Measurements from ENCODE around the gene CCNI2. TPM values are rescaled to one million over a fixed set of nuclear protein-coding genes. Genes with fewer than 3 reads are reported as not detected.

CCNI2 gene
- total and polyA plus RNA-seq, 7 experiments from 2014 or later, result 2.4 to 44.9 (median 5.0) TPM

DNA sequence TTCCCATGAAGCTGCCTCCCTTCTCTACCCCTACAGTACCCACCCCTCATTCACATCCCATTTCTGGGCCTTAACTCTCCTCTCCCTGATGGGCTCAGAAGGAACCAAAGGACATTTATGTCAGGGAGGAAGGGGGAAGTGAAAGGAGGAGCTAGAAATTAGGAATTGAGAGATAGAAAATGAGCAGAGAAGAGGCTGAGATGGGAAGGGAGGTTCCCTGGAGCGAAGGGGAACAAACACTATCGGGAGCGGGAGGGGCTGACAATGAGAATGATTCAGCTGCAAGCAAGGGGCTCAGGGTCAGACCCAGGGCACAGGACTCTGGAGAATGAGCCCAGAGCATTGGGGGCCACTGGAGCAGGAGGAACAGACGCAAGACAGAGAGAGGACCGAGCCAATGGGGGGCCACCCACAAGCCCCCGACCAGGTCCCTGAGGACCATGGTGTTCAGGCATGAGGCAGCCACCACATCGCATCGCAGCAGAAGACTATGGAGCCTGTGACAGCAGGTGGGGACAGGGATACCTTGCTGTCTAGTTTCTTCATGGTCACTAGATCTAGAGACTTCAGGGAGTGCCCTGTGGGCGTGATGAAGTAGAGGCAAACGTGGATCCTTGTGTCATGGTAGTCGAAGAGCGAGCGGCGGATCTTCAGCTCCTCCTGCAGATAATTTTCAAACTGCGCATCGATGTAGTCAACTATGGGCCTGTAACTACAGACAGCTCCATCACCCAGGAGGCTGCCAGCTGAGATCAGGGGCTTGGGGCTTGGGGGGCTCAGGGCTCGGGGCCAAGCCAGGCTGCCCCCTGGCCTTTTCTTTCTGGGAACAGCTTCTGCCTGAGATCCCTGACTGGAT is 16.2 kb downstream of the CCNI2 start:
- H3K9me3 Mint-ChIP-seq, result no peaks in the 10 kb centered on the region
- Histone ChIP-seq H3K4me3 (ENCODE audit: low read length) (no peak overlapping the region), H3K36me3 (ENCODE audit: control insufficient read depth in 2 of 3, insufficient read depth in 3 of 3, low read length in 3 of 3) (no peaks in the 10 kb centered on the region), H3K27ac (ENCODE audit: low read depth, low read length) (no peak overlapping the region), H3K27me3 (ENCODE audit: control insufficient read depth in 2 of 2, insufficient read depth in 2 of 2, low read length in 2 of 2) (no peaks in the 10 kb centered on the region), H3K4me1 (ENCODE audit: control insufficient read depth in 2 of 2, insufficient read depth in 2 of 2, low read length in 2 of 2) (no peaks in the 10 kb centered on the region), H3K9me3 (ENCODE audit: control insufficient read depth in 2 of 3, low read length in 3 of 3) (no peaks in the 10 kb centered on the region)
- POLR2A ChIA-PET, result interaction anchor here (0.6 kb wide), 1 partner anchor 71 kb away, joined by 5 read pairs; no protein-coding TSS in a partner anchor
- DNase-seq (peak in 1 of 9 donors; percentile 11), ATAC-seq (no peak)
- H3K4me3 Mint-ChIP-seq, result no peak overlapping the region
- intact Hi-C loops (cut with micrococcal nuclease), result no loop called here
- H3K27ac Mint-ChIP-seq, result peak overlapping the region in 1 of 9 donors; percentile 46
- no peaks in the 10 kb centered on the region for H3K27me3 Mint-ChIP-seq
- CTCF ChIA-PET, result no interaction called here
- peaks cover 0 to 9% (median 0%) of the 10 kb centered on the region in 7 donors for H3K4me1 Mint-ChIP-seq
- H3K36me3 Mint-ChIP-seq, result peaks cover 0 to 10% (median 0%) of the 10 kb centered on the region in 5 donors

DNA sequence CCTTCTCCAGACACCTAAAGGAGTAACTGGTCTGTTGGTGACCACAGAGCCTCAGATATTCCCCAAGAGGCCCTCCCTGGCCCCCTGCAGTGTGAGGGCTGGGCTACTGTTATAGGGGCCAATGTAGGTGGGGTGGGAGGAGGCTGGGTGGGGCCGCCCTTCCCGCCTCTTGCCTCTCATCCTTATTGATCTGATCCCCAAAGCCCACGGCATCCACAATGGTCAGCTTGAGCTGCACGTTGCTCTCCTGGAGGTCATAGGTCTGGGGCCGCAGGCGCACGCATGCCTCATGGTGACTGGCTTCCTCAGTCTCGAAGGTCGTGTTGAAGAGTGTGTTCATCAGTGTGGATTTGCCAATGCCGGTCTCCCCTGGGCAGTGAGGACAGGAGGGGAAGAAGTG is 16.8 kb downstream of the CCNI2 start:
- no peaks in the 10 kb centered on the region for H3K27me3 ChIP-seq (ENCODE audit: control insufficient read depth in 2 of 2, insufficient read depth in 2 of 2, low read length in 2 of 2)
- no peaks in the 10 kb centered on the region for H3K9me3 ChIP-seq (ENCODE audit: control insufficient read depth in 2 of 3, low read length in 3 of 3)
- no peak overlapping the region for H3K4me3 ChIP-seq (ENCODE audit: low read length)
- H3K36me3 Mint-ChIP-seq, result peaks cover 0 to 8% (median 0%) of the 10 kb centered on the region in 5 donors
- H3K27ac Mint-ChIP-seq, result no peak overlapping the region
- H3K27ac ChIP-seq (ENCODE audit: low read depth, low read length), result no peak overlapping the region
- intact Hi-C loops (cut with micrococcal nuclease), result no loop called here
- ATAC-seq (no peak), DNase-seq (peak in 1 of 9 donors; percentile 7)
- no peaks in the 10 kb centered on the region for H3K9me3 Mint-ChIP-seq
- no peaks in the 10 kb centered on the region for H3K27me3 Mint-ChIP-seq
- ChIA-PET POLR2A (no interaction called here), CTCF (no interaction called here)
- H3K4me1 ChIP-seq (ENCODE audit: control insufficient read depth in 2 of 2, insufficient read depth in 2 of 2, low read length in 2 of 2), result no peaks in the 10 kb centered on the region
- H3K4me1 Mint-ChIP-seq, result peaks cover 0 to 9% (median 0%) of the 10 kb centered on the region in 7 donors
- H3K36me3 ChIP-seq (ENCODE audit: control insufficient read depth in 2 of 3, insufficient read depth in 3 of 3, low read length in 3 of 3), result no peaks in the 10 kb centered on the region
- H3K4me3 Mint-ChIP-seq, result no peak overlapping the region

DNA sequence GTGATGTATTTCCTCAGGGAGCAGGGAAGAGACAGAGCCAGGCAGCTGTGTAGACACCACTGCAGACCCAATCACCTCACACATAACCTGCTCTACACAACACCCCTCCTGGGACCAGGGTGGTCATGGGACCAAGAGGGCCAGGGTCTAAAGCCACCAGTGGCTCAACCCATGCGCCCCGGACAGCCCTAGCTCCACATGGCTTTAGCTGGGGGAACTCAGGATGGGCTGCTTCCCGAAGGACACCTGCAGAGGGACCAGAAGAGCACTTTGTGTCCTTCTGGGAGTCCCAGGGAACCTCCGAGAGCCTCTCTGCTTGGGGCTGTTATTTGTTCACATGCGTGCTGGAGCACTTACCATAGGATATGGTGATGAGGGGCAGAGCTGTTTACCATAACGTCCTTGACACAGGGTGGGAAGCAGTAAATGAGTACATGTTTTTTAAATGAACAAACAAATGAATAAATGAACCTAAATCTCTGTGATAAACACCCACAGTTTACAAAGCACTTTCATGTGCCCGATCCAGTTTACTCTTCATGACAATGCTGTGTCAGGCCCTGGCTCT is 17.5 kb downstream of the CCNI2 start:
- intact Hi-C loops (cut with micrococcal nuclease), result no loop called here
- Mint-ChIP-seq H3K9me3 (no peaks in the 10 kb centered on the region), H3K27me3 (no peaks in the 10 kb centered on the region), H3K4me1 (peaks cover 0 to 9% (median 0%) of the 10 kb centered on the region in 7 donors), H3K36me3 (peaks cover 0 to 8% (median 0%) of the 10 kb centered on the region in 5 donors), H3K4me3 (no peak overlapping the region), H3K27ac (no peak overlapping the region)
- Histone ChIP-seq H3K27ac (ENCODE audit: low read depth, low read length) (no peak overlapping the region), H3K9me3 (ENCODE audit: control insufficient read depth in 2 of 3, low read length in 3 of 3) (no peaks in the 10 kb centered on the region), H3K27me3 (ENCODE audit: control insufficient read depth in 2 of 2, insufficient read depth in 2 of 2, low read length in 2 of 2) (no peaks in the 10 kb centered on the region), H3K4me1 (ENCODE audit: control insufficient read depth in 2 of 2, insufficient read depth in 2 of 2, low read length in 2 of 2) (no peaks in the 10 kb centered on the region), H3K4me3 (ENCODE audit: low read length) (no peak overlapping the region), H3K36me3 (ENCODE audit: control insufficient read depth in 2 of 3, insufficient read depth in 3 of 3, low read length in 3 of 3) (no peaks in the 10 kb centered on the region)
- ATAC-seq, result no peak
- ChIA-PET CTCF (no interaction called here), POLR2A (interaction anchor here (0.5 kb wide), 1 partner anchor 18 kb away, joined by 3 read pairs; the partner anchor contains the start of gene CCNI2)
- peak in 1 of 9 donors; percentile 19 for DNase-seq

DNA sequence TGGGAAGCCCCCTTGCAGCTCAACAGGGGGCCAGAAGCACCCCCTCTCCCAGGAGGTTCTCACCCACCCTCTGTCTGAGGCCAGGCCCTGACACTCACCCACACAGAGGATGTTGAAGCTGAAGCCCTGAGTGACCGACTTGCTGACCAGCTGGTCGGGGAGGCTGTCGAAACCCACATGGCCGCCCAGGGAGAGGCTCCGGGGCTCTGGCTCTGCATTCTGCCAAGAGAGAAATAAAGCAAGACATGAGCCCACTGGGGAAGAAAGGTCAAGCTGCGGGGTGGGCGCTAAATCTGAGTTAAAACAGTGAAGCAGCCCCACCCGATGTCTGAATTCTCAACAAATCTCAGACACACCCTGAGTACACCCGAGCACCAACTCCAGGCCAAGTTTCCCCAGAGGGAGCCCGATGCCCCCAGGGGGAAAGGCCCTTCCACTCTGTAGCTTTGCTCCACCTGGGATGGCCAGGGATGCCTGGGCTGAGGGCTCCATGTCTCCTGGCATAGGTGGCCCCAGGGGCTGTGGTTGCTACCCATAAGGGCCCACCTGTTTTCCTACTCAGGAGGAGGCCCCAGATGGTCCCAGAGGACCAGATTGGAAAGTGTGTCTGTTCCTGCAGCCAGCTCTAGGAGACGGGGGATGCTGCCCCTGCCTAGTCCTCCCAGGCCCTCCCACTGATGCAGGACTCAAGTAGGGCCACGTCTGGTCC is 18.2 kb downstream of the CCNI2 start:
- ATAC-seq, result no peak
- CTCF ChIA-PET, result no interaction called here
- peaks cover 0 to 5% (median 0%) of the 10 kb centered on the region in 5 donors for H3K36me3 Mint-ChIP-seq

DNA sequence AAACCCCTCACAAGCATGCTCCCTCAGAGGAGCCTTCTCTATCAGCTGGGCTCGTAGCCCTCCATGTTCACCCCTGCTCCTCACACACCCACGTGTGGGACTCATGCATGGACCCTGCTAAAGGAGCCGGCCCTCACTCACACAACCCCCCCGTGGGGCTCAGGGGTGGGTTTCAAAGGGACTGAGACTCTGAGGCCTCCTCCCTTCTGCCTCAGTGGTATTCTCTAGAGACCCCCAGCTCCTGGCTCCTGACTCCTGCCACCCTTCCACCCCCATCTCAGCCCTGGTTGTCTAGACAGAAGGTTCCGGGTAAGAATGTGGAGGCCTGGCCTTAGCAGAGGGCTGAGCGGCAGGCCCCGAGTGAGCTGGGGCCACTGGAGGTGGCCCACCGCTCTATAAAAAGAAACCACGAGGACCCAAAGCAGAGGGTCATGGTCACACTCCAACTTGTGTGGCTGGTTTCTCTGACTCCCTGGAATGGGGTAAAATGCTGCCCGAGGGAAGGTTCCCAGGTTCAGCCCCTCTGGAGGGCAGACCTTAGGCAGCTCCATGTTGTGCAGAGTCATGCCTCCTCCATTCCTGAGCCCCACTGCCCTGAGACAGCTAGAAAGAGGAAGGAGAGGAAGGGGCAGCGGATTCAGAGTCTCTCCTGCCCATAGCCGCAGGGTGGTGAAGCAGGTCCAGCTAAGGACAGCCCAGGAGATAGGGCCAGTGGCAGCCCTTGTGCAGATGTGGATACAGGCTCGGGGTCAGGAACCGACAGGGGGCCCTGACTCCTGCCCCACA is 19.0 kb downstream of the CCNI2 start:
- POLR2A ChIA-PET, result no interaction called here
- ATAC-seq, result peak; percentile 27
- no peak for DNase-seq

More for the DNA sequence above, 18.2 kb downstream of the CCNI2 start:
- Mint-ChIP-seq H3K4me1 (peaks cover 0 to 7% (median 0%) of the 10 kb centered on the region in 7 donors), H3K27ac (no peak overlapping the region), H3K27me3 (no peaks in the 10 kb centered on the region), H3K4me3 (no peak overlapping the region), H3K9me3 (no peaks in the 10 kb centered on the region)
- Histone ChIP-seq H3K4me3 (ENCODE audit: low read length) (no peak overlapping the region), H3K27me3 (ENCODE audit: control insufficient read depth in 2 of 2, insufficient read depth in 2 of 2, low read length in 2 of 2) (no peaks in the 10 kb centered on the region), H3K9me3 (ENCODE audit: control insufficient read depth in 2 of 3, low read length in 3 of 3) (no peaks in the 10 kb centered on the region), H3K4me1 (ENCODE audit: control insufficient read depth in 2 of 2, insufficient read depth in 2 of 2, low read length in 2 of 2) (no peaks in the 10 kb centered on the region), H3K27ac (ENCODE audit: low read depth, low read length) (no peak overlapping the region), H3K36me3 (ENCODE audit: control insufficient read depth in 2 of 3, insufficient read depth in 3 of 3, low read length in 3 of 3) (no peaks in the 10 kb centered on the region)
- POLR2A ChIA-PET, result interaction anchor here (0.5 kb wide), 1 partner anchor 18 kb away, joined by 3 read pairs; the partner anchor contains the start of gene CCNI2
- intact Hi-C loops (cut with micrococcal nuclease), result no loop called here
- DNase-seq, result no peak

DNA sequence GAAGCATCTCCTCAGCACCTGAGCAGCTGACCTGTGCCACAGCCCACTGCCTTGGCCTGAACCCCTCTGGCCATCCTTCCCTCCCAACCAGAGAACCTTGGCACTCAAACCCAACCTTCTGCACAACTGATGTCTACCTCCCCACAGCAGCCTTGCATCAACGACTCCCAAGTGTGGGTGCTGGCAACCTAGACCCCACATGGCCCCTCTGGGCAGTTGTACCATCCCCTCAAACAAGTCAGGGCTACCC is 19.5 kb downstream of the CCNI2 start:
- no peak overlapping the region for H3K27ac ChIP-seq (ENCODE audit: low read depth, low read length)
- DNase-seq, result no peak
- no peak overlapping the region for H3K27ac Mint-ChIP-seq
- H3K36me3 Mint-ChIP-seq, result peaks cover 0 to 1% (median 0%) of the 10 kb centered on the region in 5 donors
- no peaks in the 10 kb centered on the region for H3K27me3 Mint-ChIP-seq
- no peak overlapping the region for H3K4me3 ChIP-seq (ENCODE audit: low read length)
- ChIA-PET CTCF (interaction anchor here (0.6 to 1.0 kb wide), 2 partner anchors 9 to 37 kb away, joined by 3 read pairs; no protein-coding TSS in a partner anchor), POLR2A (no interaction called here)
- intact Hi-C loops (cut with micrococcal nuclease), result no loop called here
- no peak overlapping the region for H3K4me3 Mint-ChIP-seq
- no peaks in the 10 kb centered on the region for H3K4me1 ChIP-seq (ENCODE audit: control insufficient read depth in 2 of 2, insufficient read depth in 2 of 2, low read length in 2 of 2)
- no peaks in the 10 kb centered on the region for H3K9me3 Mint-ChIP-seq
- H3K9me3 ChIP-seq (ENCODE audit: control insufficient read depth in 2 of 3, low read length in 3 of 3), result no peaks in the 10 kb centered on the region
- no peaks in the 10 kb centered on the region for H3K27me3 ChIP-seq (ENCODE audit: control insufficient read depth in 2 of 2, insufficient read depth in 2 of 2, low read length in 2 of 2)
- no peak for ATAC-seq
- H3K36me3 ChIP-seq (ENCODE audit: control insufficient read depth in 2 of 3, insufficient read depth in 3 of 3, low read length in 3 of 3), result no peaks in the 10 kb centered on the region
- peaks cover 0 to 7% (median 0%) of the 10 kb centered on the region in 7 donors for H3K4me1 Mint-ChIP-seq

More for the DNA sequence above, 19.0 kb downstream of the CCNI2 start:
- Mint-ChIP-seq H3K4me1 (peaks cover 0 to 7% (median 0%) of the 10 kb centered on the region in 7 donors), H3K36me3 (peaks cover 0 to 1% (median 0%) of the 10 kb centered on the region in 5 donors), H3K27me3 (no peaks in the 10 kb centered on the region), H3K4me3 (no peak overlapping the region), H3K9me3 (no peaks in the 10 kb centered on the region), H3K27ac (no peak overlapping the region)
- CTCF ChIA-PET, result interaction anchor here (1.0 kb wide), 1 partner anchor 9 kb away, joined by 3 read pairs; no protein-coding TSS in a partner anchor
- H3K9me3 ChIP-seq (ENCODE audit: control insufficient read depth in 2 of 3, low read length in 3 of 3), result no peaks in the 10 kb centered on the region
- no peak overlapping the region for H3K4me3 ChIP-seq (ENCODE audit: low read length)
- H3K4me1 ChIP-seq (ENCODE audit: control insufficient read depth in 2 of 2, insufficient read depth in 2 of 2, low read length in 2 of 2), result no peaks in the 10 kb centered on the region
- H3K27me3 ChIP-seq (ENCODE audit: control insufficient read depth in 2 of 2, insufficient read depth in 2 of 2, low read length in 2 of 2), result no peaks in the 10 kb centered on the region
- H3K36me3 ChIP-seq (ENCODE audit: control insufficient read depth in 2 of 3, insufficient read depth in 3 of 3, low read length in 3 of 3), result no peaks in the 10 kb centered on the region
- H3K27ac ChIP-seq (ENCODE audit: low read depth, low read length), result no peak overlapping the region
- intact Hi-C loops (cut with micrococcal nuclease), result no loop called here

All from naive thymus-derived CD4-positive, alpha-beta T cell (primary cell).